PFSK-1 (cell line): ENCODE results near the gene TFG.

Experiments used
- FOXP2 ChIP-seq: optimal IDR thresholded peaks from 2 replicates; pipeline ENCODE3; 2011; ENCODE audit warnings: borderline replicate concordance, control low read depth, inconsistent platforms; ENCODE audit not compliant: insufficient read depth; ENCODE audit errors: extremely low read length, extremely low read depth
- POLR2AphosphoS5 ChIP-seq: IDR thresholded peaks from 2 replicates; pipeline ENCODE4 v1.6.1; 2012; ENCODE audit warnings: low read depth, mild to moderate bottlenecking, control low read depth, low read length, moderate library complexity
- SIN3A ChIP-seq: IDR thresholded peaks from 2 replicates; pipeline ENCODE4 v1.6.1; 2012; ENCODE audit warnings: mild to moderate bottlenecking, low read length, moderate library complexity, borderline replicate concordance; ENCODE audit not compliant: insufficient read depth
- TAF1 ChIP-seq: IDR thresholded peaks from 2 replicates; pipeline ENCODE4 v1.6.1; 2012; ENCODE audit warnings: low read length, control low read depth, borderline replicate concordance; ENCODE audit not compliant: insufficient read depth
- TF ChIP-seq, protein P1 (sequence below), 2 experiments: IDR thresholded peaks; 2 replicates each; pipeline versions ENCODE4 v1.6.1 to v1.8.0; 2011 to 2012; ENCODE audit warnings: low read depth in 2 of 2, low read length in 2 of 2, control low read depth in 1 of 2, inconsistent platforms in 1 of 2, mild to moderate bottlenecking in 1 of 2, moderate library complexity in 1 of 2; ENCODE audit not compliant: insufficient read depth in 1 of 2

TFG gene

DNA sequence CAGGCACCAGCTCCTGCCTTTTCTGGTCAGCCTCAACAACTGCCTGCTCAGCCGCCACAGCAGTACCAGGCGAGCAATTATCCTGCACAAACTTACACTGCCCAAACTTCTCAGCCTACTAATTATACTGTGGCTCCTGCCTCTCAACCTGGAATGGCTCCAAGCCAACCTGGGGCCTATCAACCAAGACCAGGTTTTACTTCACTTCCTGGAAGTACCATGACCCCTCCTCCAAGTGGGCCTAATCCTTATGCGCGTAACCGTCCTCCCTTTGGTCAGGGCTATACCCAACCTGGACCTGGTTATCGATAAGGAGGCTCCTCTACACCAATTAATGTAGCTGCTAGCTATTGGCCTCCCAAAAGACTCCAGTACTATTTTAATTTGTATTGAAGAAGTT, 38.9 kb downstream of the TFG start:
- no peak for TF ChIP-seq FOXP2
- no peak for TF ChIP-seq POLR2AphosphoS5
- TF ChIP-seq TAF1, result no peak
- TF ChIP-seq SIN3A, result no peak
- TF ChIP-seq, protein P1, sequence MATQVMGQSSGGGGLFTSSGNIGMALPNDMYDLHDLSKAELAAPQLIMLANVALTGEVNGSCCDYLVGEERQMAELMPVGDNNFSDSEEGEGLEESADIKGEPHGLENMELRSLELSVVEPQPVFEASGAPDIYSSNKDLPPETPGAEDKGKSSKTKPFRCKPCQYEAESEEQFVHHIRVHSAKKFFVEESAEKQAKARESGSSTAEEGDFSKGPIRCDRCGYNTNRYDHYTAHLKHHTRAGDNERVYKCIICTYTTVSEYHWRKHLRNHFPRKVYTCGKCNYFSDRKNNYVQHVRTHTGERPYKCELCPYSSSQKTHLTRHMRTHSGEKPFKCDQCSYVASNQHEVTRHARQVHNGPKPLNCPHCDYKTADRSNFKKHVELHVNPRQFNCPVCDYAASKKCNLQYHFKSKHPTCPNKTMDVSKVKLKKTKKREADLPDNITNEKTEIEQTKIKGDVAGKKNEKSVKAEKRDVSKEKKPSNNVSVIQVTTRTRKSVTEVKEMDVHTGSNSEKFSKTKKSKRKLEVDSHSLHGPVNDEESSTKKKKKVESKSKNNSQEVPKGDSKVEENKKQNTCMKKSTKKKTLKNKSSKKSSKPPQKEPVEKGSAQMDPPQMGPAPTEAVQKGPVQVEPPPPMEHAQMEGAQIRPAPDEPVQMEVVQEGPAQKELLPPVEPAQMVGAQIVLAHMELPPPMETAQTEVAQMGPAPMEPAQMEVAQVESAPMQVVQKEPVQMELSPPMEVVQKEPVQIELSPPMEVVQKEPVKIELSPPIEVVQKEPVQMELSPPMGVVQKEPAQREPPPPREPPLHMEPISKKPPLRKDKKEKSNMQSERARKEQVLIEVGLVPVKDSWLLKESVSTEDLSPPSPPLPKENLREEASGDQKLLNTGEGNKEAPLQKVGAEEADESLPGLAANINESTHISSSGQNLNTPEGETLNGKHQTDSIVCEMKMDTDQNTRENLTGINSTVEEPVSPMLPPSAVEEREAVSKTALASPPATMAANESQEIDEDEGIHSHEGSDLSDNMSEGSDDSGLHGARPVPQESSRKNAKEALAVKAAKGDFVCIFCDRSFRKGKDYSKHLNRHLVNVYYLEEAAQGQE (IDR thresholded peaks at IDR 0.05; ENCODE audit: insufficient read depth in 1 of 2, low read depth in 2 of 2, low read length in 2 of 2), result no peak

DNA sequence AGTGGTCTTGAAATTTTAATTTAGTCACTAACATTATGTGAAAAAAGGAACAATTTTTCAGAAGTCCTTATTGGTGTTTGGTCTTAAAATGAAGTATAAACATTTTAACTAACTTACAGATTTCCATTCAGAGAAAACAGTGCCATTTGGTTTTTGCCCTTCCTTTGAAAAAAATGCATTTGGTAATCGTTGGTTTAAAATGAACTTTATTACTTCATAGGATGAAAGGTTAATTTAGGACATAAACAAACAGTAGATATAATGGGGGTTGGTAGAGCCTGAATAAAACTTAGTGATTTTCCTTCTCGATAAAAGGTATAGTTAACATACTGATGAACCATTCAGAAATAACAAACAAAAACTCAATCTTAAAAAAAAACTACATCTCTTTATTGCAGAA, 39.7 kb downstream of the TFG start:
- TF ChIP-seq SIN3A (no peak), FOXP2 (no peak)

DNA sequence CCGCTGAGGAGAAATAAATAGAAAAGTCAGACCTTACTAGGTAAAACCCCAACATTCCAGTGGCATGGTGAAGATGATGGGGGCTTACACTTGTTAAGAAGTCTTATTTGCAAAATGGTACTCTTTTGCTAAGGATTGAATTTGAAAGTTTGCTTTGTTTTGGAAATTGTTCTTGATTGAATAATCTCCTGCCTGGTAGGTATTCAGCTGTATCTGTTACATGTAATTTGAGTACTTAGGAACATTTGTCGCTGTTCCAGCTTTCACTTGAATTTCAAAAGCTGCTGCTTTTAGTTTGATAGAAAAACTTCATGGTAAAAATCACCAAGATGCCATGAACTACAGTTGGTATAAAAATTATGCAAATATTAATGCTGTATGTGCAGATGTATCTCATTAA, 44.6 kb downstream of the TFG start:
- TF ChIP-seq TAF1, result no peak
- TF ChIP-seq FOXP2, result no peak
- TF ChIP-seq POLR2AphosphoS5, result no peak
- TF ChIP-seq, protein P1 (IDR thresholded peaks at IDR 0.05; ENCODE audit: insufficient read depth in 1 of 2, low read depth in 2 of 2, low read length in 2 of 2), result no peak
- TF ChIP-seq SIN3A, result no peak

DNA sequence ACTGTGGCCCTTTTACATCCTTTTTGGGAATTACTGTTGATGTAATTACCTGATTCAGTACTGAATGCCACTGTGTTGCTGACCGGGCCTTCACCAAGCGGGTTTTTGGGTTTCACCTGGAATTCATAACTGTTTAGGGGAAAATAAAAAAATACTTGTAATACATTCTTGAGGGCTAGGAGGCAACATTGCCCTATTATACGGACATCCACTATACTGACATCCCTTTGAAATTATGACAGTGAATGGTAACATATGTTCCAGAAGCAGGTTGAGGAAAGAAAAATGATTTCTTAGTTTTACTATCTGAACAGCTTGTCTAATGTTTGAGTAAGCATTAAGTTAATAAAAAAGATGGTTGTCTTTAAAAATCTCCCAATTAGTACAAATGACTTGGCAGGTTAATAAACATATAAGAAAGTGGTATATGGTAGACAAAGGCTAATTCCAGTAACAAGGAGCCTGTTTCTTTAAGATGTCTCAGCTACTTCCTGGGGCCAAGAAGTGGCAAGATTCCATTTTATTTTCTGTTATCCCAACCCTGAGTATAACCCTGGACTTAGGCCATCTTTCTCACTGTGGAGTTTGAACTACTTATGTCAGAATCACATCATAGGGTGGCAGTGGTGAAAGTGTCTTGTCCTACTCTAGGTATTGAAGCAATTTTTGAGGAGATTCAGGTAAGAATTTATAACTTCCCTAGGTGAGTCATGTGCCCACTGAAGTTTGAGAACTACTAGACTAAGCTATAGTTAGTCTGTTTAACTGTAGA, 45.5 kb downstream of the TFG start:
- TF ChIP-seq FOXP2 (no peak), SIN3A (no peak), POLR2AphosphoS5 (no peak), TAF1 (no peak)
- TF ChIP-seq, protein P1 (IDR thresholded peaks at IDR 0.05; ENCODE audit: insufficient read depth in 1 of 2, low read depth in 2 of 2, low read length in 2 of 2), result no peak

DNA sequence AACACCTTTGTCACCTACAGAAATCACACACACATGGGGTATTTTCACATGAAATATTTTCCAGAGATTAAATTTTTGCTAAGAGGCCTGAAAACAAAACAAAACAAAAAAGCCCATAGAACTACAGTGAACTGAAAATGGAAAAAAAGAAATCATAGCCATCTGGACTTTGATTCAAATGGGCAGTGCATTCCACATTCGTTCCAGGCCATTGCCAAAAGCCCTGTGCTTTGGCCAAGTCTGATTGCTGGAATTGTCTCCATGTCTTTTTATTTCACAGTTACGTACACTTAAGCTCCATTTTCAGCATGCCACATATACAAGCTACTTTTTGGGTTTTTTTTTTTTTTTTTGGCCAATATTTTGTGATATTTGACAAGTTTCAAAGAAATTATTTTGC, 47.1 kb downstream of the TFG start:
- TF ChIP-seq POLR2AphosphoS5 (no peak), FOXP2 (no peak), TAF1 (no peak), SIN3A (no peak)
- TF ChIP-seq, protein P1 (IDR thresholded peaks at IDR 0.05; ENCODE audit: insufficient read depth in 1 of 2, low read depth in 2 of 2, low read length in 2 of 2), result no peak
